H1 (cell line): ENCODE data around the gene TCTN3. TPM values are rescaled to one million over a fixed set of nuclear protein-coding genes. Genes with fewer than 3 reads are reported as not detected.

Experiments
- ATF2 ChIP-seq: IDR thresholded peaks from 2 replicates; pipeline ENCODE4 v1.6.1; 2012; ENCODE audit warnings: low read length, inconsistent platforms
- BCL11A ChIP-seq, 2 experiments: IDR thresholded peaks; one replicate each; pipeline ENCODE4 v1.6.1; 2011; ENCODE audit warnings: low read depth in 2 of 2, low read length in 2 of 2, mild to moderate bottlenecking in 2 of 2
- CTCF ChIP-seq, 3 experiments: IDR thresholded peaks; 1 replicate in 2 of 3; 2 replicates in 1 of 3; pipeline versions ENCODE4 v1.5.1 to v1.6.1; 2011; ENCODE audit warnings: low read length in 3 of 3, mild to moderate bottlenecking in 3 of 3, inconsistent platforms in 2 of 3, low read depth in 1 of 3, moderate library complexity in 1 of 3; ENCODE audit not compliant: insufficient read depth in 1 of 3; ENCODE audit errors: control extremely low read depth in 1 of 3
- JUND ChIP-seq: IDR thresholded peaks from 2 replicates; pipeline ENCODE4 v1.6.1; 2011; ENCODE audit warnings: mild to moderate bottlenecking, improper control_type of control experiment, low read length
- POU5F1 ChIP-seq: IDR thresholded peaks from 2 replicates; pipeline ENCODE4 v1.6.1; 2011; ENCODE audit warnings: low read depth, mild to moderate bottlenecking, low read length, moderate library complexity
- SP1 ChIP-seq: IDR thresholded peaks from 2 replicates; pipeline ENCODE4 v1.6.1; 2011; ENCODE audit warnings: low read depth, low read length
- TAF1 ChIP-seq: IDR thresholded peaks from 2 replicates; pipeline ENCODE4 v1.6.1; 2011; ENCODE audit warnings: mild to moderate bottlenecking, low read depth, low read length
- USF2 ChIP-seq: IDR thresholded peaks from 2 replicates; pipeline ENCODE4 v1.6.1; 2011; ENCODE audit warnings: low read length, improper control_type of control experiment
- polyA plus RNA-seq, 7 experiments: library from polyadenylated mRNA; depleted of rRNA in 3 of 7; stranded (reverse) in 5 of 7; unstranded in 2 of 7; fragments of >200 nt in 5 of 7; fragments of 200-250 nt in 2 of 7; gene quantifications; 1 replicate in 5 of 7; 2 replicates in 1 of 7; 4 replicates in 1 of 7; pipeline versions ENCODE4 v1.2.1 to v1.2.3, GENCODE V29; 2011 to 2013; ENCODE audit warnings: missing spikeins in 2 of 7, mixed read lengths in 2 of 7
- total RNA-seq: library from RNA; stranded (reverse); fragmentation: NEBNext Ultra II Directional; extraction: Animal tissue kit (Norgen Biotek cat#: 25700); gene quantifications from 2 replicates; pipeline ENCODE4 v1.2.1, GENCODE V29; 2021

TCTN3 gene
- total and polyA plus RNA-seq, 2 of the 8 experiments (the other 6 are each of a cell fraction or from before 2014, with no cell fraction given) = 34.7 to 39.8 TPM

- TF ChIP-seq ATF2 = no peak
- TF ChIP-seq SP1 = no peak
- TF ChIP-seq TAF1 = no peak
- TF ChIP-seq CTCF (IDR thresholded peaks at IDR 0.05; ENCODE audit: control extremely low read depth in 1 of 3, insufficient read depth in 1 of 3, low read depth in 1 of 3, low read length in 3 of 3) = no peak
- no peak for TF ChIP-seq USF2
- TF ChIP-seq POU5F1 = no peak
- TF ChIP-seq BCL11A (IDR thresholded peaks at IDR 0.05; ENCODE audit: low read depth in 2 of 2, low read length in 2 of 2) = no peak
- TF ChIP-seq JUND = no peak
Observed at GRCh38 chr10:95635319-95635733, 58.4 kb downstream of the TCTN3 start (continued).
